DOHH2 (cell line): ENCODE measurements around the gene ZIM2.

Experiments used
- H3F3A ChIP-seq: fragments of 200-600 bp; sonication (generic), shearing (Covaris generic); 2 replicates; pipeline ENCODE4 v1.6.0; 2016; ENCODE audit warnings: antibody characterized with exemption, mild to moderate bottlenecking; ENCODE audit not compliant: control insufficient read depth, insufficient read depth
- H3K27ac ChIP-seq: fragments of 200-600 bp; sonication (generic); 2 replicates; pipeline ENCODE4 v1.5.1; 2014; ENCODE audit warnings: low read depth, mild to moderate bottlenecking, low read length, moderate library complexity
- H3K27me3 ChIP-seq: fragments of 200-600 bp; sonication (generic); 2 replicates; pipeline ENCODE4 v1.6.1; 2014; ENCODE audit warnings: mild to moderate bottlenecking, low read length, mixed read lengths; ENCODE audit not compliant: control insufficient read depth
- H3K36me3 ChIP-seq: fragments of 200-600 bp; sonication (generic); 2 replicates; pipeline ENCODE4 v1.6.1; 2014; ENCODE audit warnings: mild to moderate bottlenecking, low read length, moderate library complexity, mixed read lengths; ENCODE audit not compliant: control insufficient read depth
- H3K4me1 ChIP-seq: fragments of 200-600 bp; sonication (generic); 2 replicates; pipeline ENCODE4 v1.6.1; 2014; ENCODE audit warnings: mild to moderate bottlenecking, low read length, mixed read lengths; ENCODE audit not compliant: control insufficient read depth
- H3K4me2 ChIP-seq: fragments of 200-600 bp; sonication (generic); 2 replicates; pipeline ENCODE4 v1.6.0; 2014; ENCODE audit warnings: mild to moderate bottlenecking, low read length, moderate library complexity
- H3K4me3 ChIP-seq: fragments of 200-600 bp; sonication (generic); 2 replicates; pipeline ENCODE4 v1.5.1; 2014; ENCODE audit warnings: mild to moderate bottlenecking, low read length, mixed read lengths
- H3K79me2 ChIP-seq: fragments of 200-600 bp; sonication (generic); 2 replicates; pipeline ENCODE4 v1.6.1; 2014; ENCODE audit warnings: mild to moderate bottlenecking, low read length, mixed read lengths; ENCODE audit not compliant: control insufficient read depth
- H3K9me2 ChIP-seq: fragments of 200-600 bp; sonication (generic); replicated peaks from 2 replicates; pipeline ENCODE4 v1.6.1; 2014; ENCODE audit warnings: mild to moderate bottlenecking, low read length, mixed read lengths; ENCODE audit not compliant: control insufficient read depth
- H3K9me3 ChIP-seq: fragments of 200-600 bp; sonication (generic); 2 replicates; pipeline ENCODE4 v1.6.1; 2014; ENCODE audit warnings: antibody characterized with exemption, low read length, mixed read lengths; ENCODE audit not compliant: control insufficient read depth, insufficient read depth
- H4K20me1 ChIP-seq: fragments of 200-600 bp; sonication (generic); 2 replicates; pipeline ENCODE4 v1.6.0; 2014; ENCODE audit warnings: low read depth, mild to moderate bottlenecking, antibody characterized with exemption, low read length, moderate library complexity; ENCODE audit not compliant: control insufficient read depth, insufficient read depth
- EZH2phosphoT487 ChIP-seq: fragments of 200-600 bp; sonication (generic); IDR thresholded peaks from 2 replicates; pipeline ENCODE4 v1.6.1; 2017; ENCODE audit warnings: borderline replicate concordance, mild to moderate bottlenecking, antibody characterized with exemption, low read length, moderate library complexity, mixed read lengths
- TF ChIP-seq, protein P1 (sequence below): fragments of 200-600 bp; sonication (generic); IDR thresholded peaks from one replicate; pipeline ENCODE4 v1.5.1; 2014; ENCODE audit warnings: antibody characterized with exemption, mild to moderate bottlenecking, low read depth, low read length; ENCODE audit not compliant: poor library complexity, severe bottlenecking

Gene ZIM2

DNA sequence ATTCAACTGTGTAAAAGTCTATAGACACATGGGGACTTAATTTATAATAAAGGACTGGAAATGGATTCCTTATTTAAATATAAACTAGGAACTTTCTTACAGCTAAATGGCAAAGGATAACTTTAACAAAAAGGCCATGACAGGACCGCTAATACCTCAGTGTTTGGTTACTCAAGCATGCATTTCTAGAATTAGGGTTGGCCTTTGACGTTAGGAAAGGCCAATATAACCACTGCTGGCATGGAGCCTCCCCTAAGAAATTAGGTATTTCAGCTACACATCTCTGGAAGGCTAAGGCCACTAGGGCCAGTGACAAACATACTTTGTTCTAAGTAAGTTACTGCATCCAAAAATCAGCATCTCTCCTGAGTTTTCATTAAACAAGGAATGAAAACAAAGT lies 9.3 kb downstream of the ZIM2 start:
- Histone ChIP-seq H4K20me1 (no peaks in the 10 kb centered on the region), H3K4me1 (no peaks in the 10 kb centered on the region), H3K27ac (no peak overlapping the region), H3K9me3 (no peaks in the 10 kb centered on the region; the same call in 1 of the 2 replicates), H3K27me3 (no peaks in the 10 kb centered on the region), H3K4me3 (no peak overlapping the region), H3K79me2 (no peaks in the 10 kb centered on the region), H3K36me3 (no peaks in the 10 kb centered on the region), H3F3A (no peaks in the 10 kb centered on the region), H3K4me2 (no peak overlapping the region), H3K9me2 (no peaks in the 10 kb centered on the region)
- TF ChIP-seq, protein P1, sequence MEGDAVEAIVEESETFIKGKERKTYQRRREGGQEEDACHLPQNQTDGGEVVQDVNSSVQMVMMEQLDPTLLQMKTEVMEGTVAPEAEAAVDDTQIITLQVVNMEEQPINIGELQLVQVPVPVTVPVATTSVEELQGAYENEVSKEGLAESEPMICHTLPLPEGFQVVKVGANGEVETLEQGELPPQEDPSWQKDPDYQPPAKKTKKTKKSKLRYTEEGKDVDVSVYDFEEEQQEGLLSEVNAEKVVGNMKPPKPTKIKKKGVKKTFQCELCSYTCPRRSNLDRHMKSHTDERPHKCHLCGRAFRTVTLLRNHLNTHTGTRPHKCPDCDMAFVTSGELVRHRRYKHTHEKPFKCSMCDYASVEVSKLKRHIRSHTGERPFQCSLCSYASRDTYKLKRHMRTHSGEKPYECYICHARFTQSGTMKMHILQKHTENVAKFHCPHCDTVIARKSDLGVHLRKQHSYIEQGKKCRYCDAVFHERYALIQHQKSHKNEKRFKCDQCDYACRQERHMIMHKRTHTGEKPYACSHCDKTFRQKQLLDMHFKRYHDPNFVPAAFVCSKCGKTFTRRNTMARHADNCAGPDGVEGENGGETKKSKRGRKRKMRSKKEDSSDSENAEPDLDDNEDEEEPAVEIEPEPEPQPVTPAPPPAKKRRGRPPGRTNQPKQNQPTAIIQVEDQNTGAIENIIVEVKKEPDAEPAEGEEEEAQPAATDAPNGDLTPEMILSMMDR, result no peak

DNA sequence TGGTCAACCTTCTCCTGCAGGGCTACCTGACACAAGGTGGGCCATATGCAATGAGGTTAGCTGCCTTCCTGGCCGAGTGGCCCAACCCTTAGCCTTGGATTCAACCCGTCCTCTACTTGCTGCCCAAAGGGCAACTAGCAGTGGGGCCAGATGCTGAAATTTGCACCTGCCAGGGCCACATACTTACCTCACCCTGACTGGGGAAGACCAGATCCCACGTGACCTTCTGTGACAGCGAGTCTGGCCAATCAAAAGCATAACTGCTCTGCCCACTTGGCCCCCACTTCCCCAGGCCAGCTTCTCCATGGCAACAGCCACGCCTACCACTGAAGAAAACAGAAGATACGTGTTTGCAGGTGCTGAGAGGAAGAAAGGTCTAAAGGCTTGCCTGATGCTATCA lies 10.9 kb downstream of the ZIM2 start:
- Histone ChIP-seq H3F3A (no peaks in the 10 kb centered on the region), H3K9me3 (no peaks in the 10 kb centered on the region; the same call in 1 of the 2 replicates), H3K27me3 (no peaks in the 10 kb centered on the region), H3K79me2 (no peaks in the 10 kb centered on the region), H3K9me2 (no peaks in the 10 kb centered on the region), H3K27ac (no peak overlapping the region), H3K4me1 (no peaks in the 10 kb centered on the region), H3K36me3 (no peaks in the 10 kb centered on the region), H3K4me2 (no peak overlapping the region), H3K4me3 (no peak overlapping the region), H4K20me1 (no peaks in the 10 kb centered on the region)
- TF ChIP-seq, protein P1, result no peak
- TF ChIP-seq EZH2phosphoT487, result no peak

DNA sequence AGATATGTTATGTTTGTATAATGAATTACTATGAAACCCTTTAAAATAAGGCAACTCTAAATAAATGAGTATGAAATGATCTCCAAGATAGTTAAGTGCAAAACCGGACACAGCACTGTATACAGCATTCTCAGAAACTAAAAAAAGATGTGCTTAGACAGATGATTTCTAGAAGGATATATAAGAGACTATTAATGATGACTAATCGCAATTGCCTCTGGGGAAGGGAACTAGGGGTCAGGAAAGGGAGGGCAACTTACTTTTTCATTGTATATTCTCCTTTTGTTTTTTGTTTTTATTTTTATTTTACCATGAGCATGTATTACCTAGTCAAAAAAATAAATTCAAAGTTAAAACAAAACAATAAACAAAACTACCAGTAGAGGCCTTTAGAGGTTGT lies 12.8 kb downstream of the ZIM2 start:
- TF ChIP-seq, protein P1, result no peak
- TF ChIP-seq EZH2phosphoT487, result no peak
- H3K9me2 ChIP-seq, result no peaks in the 10 kb centered on the region
- H3K27me3 ChIP-seq, result no peaks in the 10 kb centered on the region
- no peak overlapping the region for H3K27ac ChIP-seq
- H3F3A ChIP-seq, result no peaks in the 10 kb centered on the region
- peaks cover 6% of the 10 kb centered on the region; the same call in 1 of the 2 replicates for H3K9me3 ChIP-seq
- H3K4me1 ChIP-seq, result no peaks in the 10 kb centered on the region
- no peaks in the 10 kb centered on the region for H3K36me3 ChIP-seq
- no peak overlapping the region for H3K4me2 ChIP-seq
- no peak overlapping the region for H3K4me3 ChIP-seq
- no peaks in the 10 kb centered on the region for H4K20me1 ChIP-seq
- no peaks in the 10 kb centered on the region for H3K79me2 ChIP-seq

DNA sequence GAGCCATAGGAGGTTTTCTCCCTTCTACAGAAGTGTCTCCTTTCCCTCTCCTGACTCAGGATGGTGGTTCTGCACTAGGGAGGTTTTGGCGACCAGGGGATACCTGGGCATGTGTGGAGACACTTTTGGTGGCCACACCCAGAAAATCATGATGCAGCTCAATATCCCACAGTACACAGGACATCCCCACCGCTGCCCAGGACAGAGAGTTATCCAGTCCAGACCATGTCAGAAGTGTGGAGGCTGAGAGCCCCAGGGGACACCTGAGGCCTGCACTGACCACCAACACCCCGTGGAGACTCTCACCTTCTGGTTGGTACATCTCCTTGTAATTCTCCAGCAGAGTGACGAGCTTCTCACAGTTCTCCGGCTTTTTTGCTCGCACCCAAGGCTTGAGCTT lies 16.6 kb downstream of the ZIM2 start:
- Histone ChIP-seq H3K4me2 (no peak overlapping the region), H3K4me3 (no peak overlapping the region), H3K79me2 (no peaks in the 10 kb centered on the region), H3K36me3 (no peaks in the 10 kb centered on the region), H3K27ac (no peak overlapping the region), H3K9me3 (peaks cover 6% of the 10 kb centered on the region; the same call in 1 of the 2 replicates), H3K9me2 (no peaks in the 10 kb centered on the region), H3K27me3 (no peaks in the 10 kb centered on the region), H4K20me1 (no peaks in the 10 kb centered on the region), H3K4me1 (no peaks in the 10 kb centered on the region), H3F3A (no peaks in the 10 kb centered on the region)
- TF ChIP-seq, protein P1, result no peak
- TF ChIP-seq EZH2phosphoT487, result no peak
